AG04450 (cell line): ENCODE results near the gene KIFC3. TPM values are rescaled to one million over a fixed set of nuclear protein-coding genes. Genes with fewer than 3 reads are reported as not detected.
"Not testable (repeated sequence)": the region's sequence is repeated elsewhere in the genome, so short reads cannot be mapped to it uniquely, and the experiment has no call there.

Experiments used
- CTCF ChIA-PET: fragments of 300-600, 350-600 bp; formaldehyde crosslinking; extraction: SDS; loops from one replicate; lab custom pipeline; 2022; ENCODE audit warnings: antibody characterized with exemption, inconsistent platforms; lab: Charles Lee
- POLR2A ChIA-PET: fragments of 350-600 bp; formaldehyde crosslinking; extraction: SDS; loops from one replicate; lab custom pipeline; 2021; ENCODE audit warnings: antibody characterized with exemption, inconsistent platforms; lab: Yijun Ruan, JAX
- DNase-seq: peaks from one replicate; pipeline ENCODE4 v3.0.0-alpha.2; 2011; ENCODE audit warnings: low read depth, low spot score
- H3K27ac ChIP-seq: one replicate; pipeline ENCODE4 v1.5.1; 2012; ENCODE audit warnings: low read depth, low read length, control low read depth
- H3K27me3 ChIP-seq: one replicate; pipeline ENCODE4 v1.6.0; 2012; ENCODE audit warnings: low read length; ENCODE audit not compliant: control insufficient read depth, insufficient read depth
- H3K4me3 ChIP-seq: 2 replicates; pipeline ENCODE4 v1.5.1; 2011; ENCODE audit warnings: mild to moderate bottlenecking, low read depth, low read length, control low read depth
- H3K9me3 ChIP-seq: 2 replicates; pipeline ENCODE4 v1.5.1; 2012; ENCODE audit warnings: low read length; ENCODE audit not compliant: control insufficient read depth, insufficient read depth
- polyA plus RNA-seq: library from polyadenylated mRNA; depleted of rRNA; stranded (reverse); fragments of >200 nt; gene quantifications from 2 replicates; pipeline ENCODE4 v1.2.3, GENCODE V29; 2011
- TF ChIP-seq, protein P1 (sequence below): IDR thresholded peaks from 2 replicates; pipeline ENCODE4 v1.5.1; 2011; ENCODE audit warnings: low read depth, low read length, control low read depth, inconsistent platforms

Gene KIFC3
- polyA plus RNA-seq, 1 experiment = 24.4 TPM

DNA sequence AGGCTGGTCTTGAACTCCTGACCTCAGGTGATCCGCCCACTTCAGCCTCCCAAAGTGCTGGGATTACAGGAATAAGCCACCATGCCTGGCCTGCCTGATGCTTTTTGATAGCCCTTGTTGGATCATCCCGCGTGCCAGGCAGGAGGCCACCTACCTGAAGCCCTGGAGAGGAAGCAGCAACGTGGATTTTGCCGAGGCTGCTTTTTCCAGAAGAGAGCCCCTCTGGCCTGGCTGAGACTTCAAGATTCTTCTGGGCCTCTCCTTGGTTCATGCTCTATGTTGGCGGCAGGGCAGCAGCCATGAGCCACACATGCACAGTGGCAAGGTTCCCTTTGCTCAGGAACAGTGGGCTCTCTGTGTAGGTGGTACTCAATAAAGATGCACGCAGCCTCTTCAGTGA lies 55.2 kb downstream of the KIFC3 start:
- no peaks in the 10 kb centered on the region for H3K27me3 ChIP-seq
- H3K4me3 ChIP-seq = no peak overlapping the region
- ChIA-PET POLR2A (no interaction called here), CTCF (no interaction called here)
- no peak overlapping the region for H3K27ac ChIP-seq
- TF ChIP-seq, protein P1, sequence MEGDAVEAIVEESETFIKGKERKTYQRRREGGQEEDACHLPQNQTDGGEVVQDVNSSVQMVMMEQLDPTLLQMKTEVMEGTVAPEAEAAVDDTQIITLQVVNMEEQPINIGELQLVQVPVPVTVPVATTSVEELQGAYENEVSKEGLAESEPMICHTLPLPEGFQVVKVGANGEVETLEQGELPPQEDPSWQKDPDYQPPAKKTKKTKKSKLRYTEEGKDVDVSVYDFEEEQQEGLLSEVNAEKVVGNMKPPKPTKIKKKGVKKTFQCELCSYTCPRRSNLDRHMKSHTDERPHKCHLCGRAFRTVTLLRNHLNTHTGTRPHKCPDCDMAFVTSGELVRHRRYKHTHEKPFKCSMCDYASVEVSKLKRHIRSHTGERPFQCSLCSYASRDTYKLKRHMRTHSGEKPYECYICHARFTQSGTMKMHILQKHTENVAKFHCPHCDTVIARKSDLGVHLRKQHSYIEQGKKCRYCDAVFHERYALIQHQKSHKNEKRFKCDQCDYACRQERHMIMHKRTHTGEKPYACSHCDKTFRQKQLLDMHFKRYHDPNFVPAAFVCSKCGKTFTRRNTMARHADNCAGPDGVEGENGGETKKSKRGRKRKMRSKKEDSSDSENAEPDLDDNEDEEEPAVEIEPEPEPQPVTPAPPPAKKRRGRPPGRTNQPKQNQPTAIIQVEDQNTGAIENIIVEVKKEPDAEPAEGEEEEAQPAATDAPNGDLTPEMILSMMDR = no peak
- DNase-seq = no peak
- no peaks in the 10 kb centered on the region for H3K9me3 ChIP-seq

DNA sequence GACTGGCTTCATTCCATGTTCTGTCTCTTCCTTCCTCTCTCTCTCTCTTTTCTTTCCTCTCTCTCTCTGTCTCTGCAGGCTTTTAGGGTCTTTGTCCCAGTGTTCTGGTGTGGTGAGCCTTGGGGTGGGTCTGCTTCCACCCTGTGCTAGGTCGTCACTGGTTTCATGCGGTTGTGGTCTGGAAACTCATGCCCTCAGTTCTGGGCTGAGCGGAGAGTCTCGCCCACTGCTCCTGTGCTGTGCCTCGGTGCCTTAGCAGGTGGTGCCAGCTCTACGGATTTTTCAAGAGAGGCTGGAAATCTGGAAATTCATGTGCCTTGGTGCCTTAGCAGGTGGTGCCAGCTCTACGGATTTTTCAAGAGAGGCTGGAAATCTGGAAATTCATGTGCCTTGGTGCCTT lies 56.0 kb downstream of the KIFC3 start:
- POLR2A ChIA-PET, H3K27ac ChIP-seq, H3K27me3 ChIP-seq, DNase-seq, H3K4me3 ChIP-seq, H3K9me3 ChIP-seq: not testable (repeated sequence)
- CTCF ChIA-PET = interaction anchor here (1.8 kb wide), 1 partner anchor 11 kb away, joined by 10 read pairs; no protein-coding TSS in a partner anchor

DNA sequence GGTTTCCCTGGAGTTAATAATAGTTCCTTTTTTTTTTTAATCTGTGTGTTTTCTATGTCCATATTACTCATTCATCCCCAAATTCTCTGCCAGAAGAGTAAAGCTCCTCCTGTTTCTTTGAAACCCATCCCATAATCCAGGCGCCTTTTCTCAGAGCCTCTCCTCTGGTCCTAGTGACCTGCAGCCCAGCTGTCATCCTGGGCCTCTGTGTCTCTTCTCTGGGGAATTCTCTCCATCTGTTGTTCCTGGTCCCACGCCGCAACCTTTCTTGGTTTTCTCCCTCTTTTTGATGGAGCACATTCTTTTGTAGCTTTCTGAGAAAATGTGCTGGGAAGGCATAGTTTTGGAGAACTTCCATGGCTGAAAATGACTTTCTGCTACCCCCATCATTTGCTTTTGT lies 56.5 kb downstream of the KIFC3 start:
- ChIA-PET POLR2A (no interaction called here), CTCF (interaction anchor here (0.5 to 1.8 kb wide), 2 partner anchors 11 to 260 kb away, joined by 3 to 10 read pairs; no protein-coding TSS in a partner anchor)
- H3K9me3 ChIP-seq = no peaks in the 10 kb centered on the region
- no peak for DNase-seq
- no peak overlapping the region for H3K27ac ChIP-seq
- TF ChIP-seq, protein P1 = no peak
- no peak overlapping the region for H3K4me3 ChIP-seq
- no peaks in the 10 kb centered on the region for H3K27me3 ChIP-seq

DNA sequence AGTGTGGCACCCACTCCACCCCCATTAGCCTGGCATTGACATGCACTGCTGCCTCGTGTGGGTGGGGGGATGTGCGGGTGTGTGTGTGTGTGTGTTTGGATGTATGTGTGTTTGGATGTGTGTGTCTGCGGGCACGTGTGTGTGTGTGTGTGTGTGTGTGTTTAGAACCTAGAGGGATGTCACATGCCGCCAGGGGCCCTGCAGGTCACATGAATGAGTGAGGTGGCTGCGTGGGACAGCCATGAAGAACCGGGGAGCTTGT lies 57.7 kb downstream of the KIFC3 start:
- ChIA-PET CTCF (no interaction called here), POLR2A (no interaction called here)
- Histone ChIP-seq H3K4me3 (no peak overlapping the region), H3K27me3 (no peaks in the 10 kb centered on the region), H3K27ac (no peak overlapping the region), H3K9me3 (no peaks in the 10 kb centered on the region)
- no peak for DNase-seq
- TF ChIP-seq, protein P1 = no peak

DNA sequence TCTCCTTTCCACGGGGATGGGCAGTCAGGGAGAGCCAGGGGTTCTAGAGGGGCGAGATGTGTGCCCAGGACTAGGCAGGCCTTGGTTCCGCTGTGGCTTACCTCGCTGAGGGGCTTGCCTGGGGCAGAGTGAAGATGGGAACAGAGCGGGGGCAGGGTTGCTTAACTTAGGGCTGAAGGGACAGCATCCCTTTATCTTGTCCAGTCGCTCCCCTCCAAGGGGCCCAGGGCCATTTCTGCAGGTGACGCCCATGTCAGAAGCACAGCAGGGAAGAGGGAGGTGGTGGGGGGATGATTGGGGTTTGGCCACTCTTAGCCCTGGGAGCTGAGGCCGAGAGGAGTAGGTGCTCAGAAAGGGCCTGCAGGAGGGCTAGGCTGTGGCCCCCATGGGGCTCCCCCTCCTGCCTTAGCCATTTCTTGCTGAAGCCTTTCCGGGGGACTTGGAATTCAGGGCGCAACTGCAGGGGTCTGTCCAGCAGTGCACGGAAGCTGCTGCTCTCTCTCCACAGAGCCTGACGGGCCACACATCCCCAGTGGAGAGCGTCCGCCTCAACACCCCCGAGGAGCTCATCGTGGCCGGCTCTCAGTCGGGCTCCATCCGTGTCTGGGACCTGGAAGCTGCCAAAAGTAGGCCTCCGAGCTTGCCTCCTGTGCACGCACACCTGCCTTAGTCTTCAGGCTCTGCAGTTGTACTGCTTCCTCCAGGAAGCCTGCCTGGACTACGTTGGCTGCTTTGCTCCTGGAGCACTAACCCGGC lies 58.2 kb downstream of the KIFC3 start:
- no peak for DNase-seq
- Histone ChIP-seq H3K4me3 (no peak overlapping the region), H3K27ac (no peak overlapping the region), H3K9me3 (no peaks in the 10 kb centered on the region), H3K27me3 (no peaks in the 10 kb centered on the region)
- TF ChIP-seq, protein P1 = no peak
- CTCF ChIA-PET = no interaction called here
- POLR2A ChIA-PET = no interaction called here
